ENCODE results near the gene ADARB2.

ADARB2 gene

GRCh38 chr10:1581189-1581588, 156.1 kb downstream of the ADARB2 start:
- no peak for DNase-seq

- no peak for DNase-seq
These were observed 157.7 kb downstream of the ADARB2 start for GRCh38 chr10:1579671-1580070.

- no peak for DNase-seq
These were observed 158.2 kb downstream of the ADARB2 start for GRCh38 chr10:1579141-1579491.

- DNase-seq, result no peak
These were observed 158.8 kb downstream of the ADARB2 start for GRCh38 chr10:1578392-1579140.

GRCh38 chr10:1577945-1578344, 159.4 kb downstream of the ADARB2 start:
- no peak for DNase-seq

GRCh38 chr10:1577373-1577770, 160.0 kb downstream of the ADARB2 start:
- no peak for DNase-seq

GRCh38 chr10:1576467-1577372, 160.6 kb downstream of the ADARB2 start:
- no peak for DNase-seq

GRCh38 chr10:1575481-1576244, 161.7 kb downstream of the ADARB2 start:
- DNase-seq, result no peak

GRCh38 chr10:1574719-1575118, 162.6 kb downstream of the ADARB2 start:
- DNase-seq, result no peak

GRCh38 chr10:1573981-1574380, 163.3 kb downstream of the ADARB2 start:
- DNase-seq, result no peak

GRCh38 chr10:1573334-1573969, 163.9 kb downstream of the ADARB2 start:
- DNase-seq, result no peak

- no peak for DNase-seq
These were observed 164.6 kb downstream of the ADARB2 start for GRCh38 chr10:1572519-1573333.

GRCh38 chr10:1571587-1572237, 165.6 kb downstream of the ADARB2 start:
- no peak for DNase-seq

GRCh38 chr10:1570416-1571051, 166.8 kb downstream of the ADARB2 start:
- no peak for DNase-seq

- no peak for DNase-seq
These were observed 168.1 kb downstream of the ADARB2 start for GRCh38 chr10:1569208-1569607.

- DNase-seq, result no peak
These were observed 169.4 kb downstream of the ADARB2 start for GRCh38 chr10:1567742-1568495.

GRCh38 chr10:1567152-1567551, 170.2 kb downstream of the ADARB2 start:
- no peak for DNase-seq

GRCh38 chr10:1564791-1565190, 172.5 kb downstream of the ADARB2 start:
- DNase-seq, result no peak

GRCh38 chr10:1563028-1563427, 174.3 kb downstream of the ADARB2 start:
- no peak for DNase-seq

GRCh38 chr10:1561731-1562337, 175.5 kb downstream of the ADARB2 start:
- DNase-seq, result no peak
